RKO (cell line): Measurements from ENCODE around the gene HCFC2.
A peak's percentile ranks its signal among the peaks of the same experiment; 100 is the strongest.
"Not testable (repeated sequence)": the region's sequence is repeated elsewhere in the genome, so short reads cannot be mapped to it uniquely, and the experiment has no call there.

Experiments used
- DNase-seq: peaks from one replicate; pipeline ENCODE4 v3.0.0-alpha.2; 2016; ENCODE audit warnings: low spot score

Gene HCFC2

GRCh38 chr12:104064031-104064841 lies at the start of gene HCFC2:
Gene HCFC2, plus strand, starts transcription at chr12:104064531. Its CDS starts 30 bp downstream, at chr12:104064561.
- DNase-seq, result peak; percentile 90

- DNase-seq, result not testable (repeated sequence)
These were observed 42.5 kb upstream of the HCFC2 start for GRCh38 chr12:104021862-104022261.

DNA sequence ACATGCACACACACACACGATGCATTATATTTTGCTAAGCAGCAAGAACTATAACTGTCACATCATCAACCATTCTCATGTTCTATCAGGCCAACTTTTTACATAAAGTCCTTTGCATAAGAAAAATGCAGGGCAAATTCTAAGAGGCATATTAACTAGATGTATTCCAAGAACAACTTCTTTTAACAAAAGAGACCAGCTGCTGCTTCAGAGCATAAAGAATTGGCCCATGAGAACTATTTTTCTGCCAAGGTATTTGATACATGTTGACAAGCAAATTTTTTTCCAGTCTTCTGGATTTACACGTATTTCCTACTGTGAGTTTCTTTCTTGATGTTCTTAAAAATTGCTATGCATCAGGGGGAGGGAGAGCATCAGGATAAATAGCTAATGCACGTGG lies 41.5 kb upstream of the HCFC2 start:
- no peak for DNase-seq

DNA sequence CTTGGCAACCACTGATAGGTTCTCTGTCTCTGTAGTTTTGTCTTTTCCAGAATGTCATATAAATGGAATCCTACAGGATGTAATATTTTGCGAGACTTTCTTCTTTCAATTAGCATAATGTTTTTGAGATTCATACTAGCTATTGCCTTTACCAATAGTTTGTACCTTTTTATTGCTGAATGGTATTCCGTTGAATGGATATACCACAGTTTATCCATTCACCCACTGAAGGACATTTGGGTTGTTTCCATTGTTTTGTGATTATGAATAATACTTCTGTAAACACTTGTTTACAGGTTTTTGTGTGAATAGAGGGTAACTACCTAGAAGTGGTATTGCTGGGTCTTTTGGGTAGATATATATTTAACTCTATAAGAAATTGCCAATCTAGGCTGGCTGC lies 40.6 kb upstream of the HCFC2 start:
- no peak for DNase-seq

DNA sequence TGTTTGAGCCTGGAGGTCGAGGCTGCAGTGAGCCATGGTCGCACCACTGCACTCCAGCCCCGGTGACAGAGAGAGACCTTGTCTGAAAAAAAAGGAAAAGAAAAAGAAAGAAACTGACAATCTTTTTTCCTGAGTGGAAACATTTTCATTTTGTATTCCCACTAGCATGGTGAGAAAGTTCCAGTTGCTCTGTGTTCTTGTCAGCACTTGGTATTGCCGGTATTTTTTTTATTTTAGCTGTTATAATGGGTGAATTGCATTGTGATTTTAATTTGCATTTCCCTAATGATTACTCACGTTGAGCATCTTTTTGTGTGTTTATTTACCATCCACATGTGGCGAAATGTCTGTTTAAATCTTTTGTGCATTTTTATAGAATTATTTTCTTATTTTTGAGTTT lies 40.0 kb upstream of the HCFC2 start:
- DNase-seq, result no peak

- no peak for DNase-seq
These were observed 38.6 kb upstream of the HCFC2 start for GRCh38 chr12:104025771-104026170.

DNA sequence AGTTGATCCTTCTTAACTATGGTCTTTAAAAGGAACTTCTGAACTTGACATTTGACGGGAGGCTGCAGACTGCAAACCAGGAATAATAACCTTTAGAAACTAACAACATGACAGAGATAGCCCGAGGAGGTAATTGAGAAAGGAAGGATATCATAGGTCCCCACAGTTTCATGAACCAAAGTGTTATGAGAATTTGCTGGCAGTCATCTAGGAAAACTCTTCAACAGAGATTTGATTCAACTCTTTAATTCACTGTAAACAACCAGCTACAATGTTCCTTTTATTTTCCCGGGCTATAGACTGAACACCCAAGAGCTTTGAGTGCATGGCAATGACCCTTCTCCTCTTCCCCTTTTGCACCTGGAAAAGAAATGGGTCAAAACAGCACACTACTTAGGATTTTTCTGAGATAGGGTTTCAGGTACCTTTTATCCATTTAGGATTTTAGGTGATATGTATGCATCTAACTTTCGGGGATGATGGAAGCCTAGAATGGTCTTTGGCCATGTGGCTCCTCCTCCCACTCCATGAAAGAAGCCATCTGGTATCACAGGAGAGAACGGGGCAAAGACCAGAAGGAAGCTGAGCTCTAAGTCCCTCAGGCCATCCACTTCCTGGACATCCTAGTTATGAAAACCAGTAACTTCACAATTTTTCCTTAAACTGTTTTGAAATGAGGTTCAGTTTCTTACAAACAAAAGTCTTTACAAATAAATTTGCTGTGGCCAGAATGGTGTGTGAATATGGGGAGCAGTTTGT lies 37.3 kb upstream of the HCFC2 start:
- DNase-seq, result no peak

DNA sequence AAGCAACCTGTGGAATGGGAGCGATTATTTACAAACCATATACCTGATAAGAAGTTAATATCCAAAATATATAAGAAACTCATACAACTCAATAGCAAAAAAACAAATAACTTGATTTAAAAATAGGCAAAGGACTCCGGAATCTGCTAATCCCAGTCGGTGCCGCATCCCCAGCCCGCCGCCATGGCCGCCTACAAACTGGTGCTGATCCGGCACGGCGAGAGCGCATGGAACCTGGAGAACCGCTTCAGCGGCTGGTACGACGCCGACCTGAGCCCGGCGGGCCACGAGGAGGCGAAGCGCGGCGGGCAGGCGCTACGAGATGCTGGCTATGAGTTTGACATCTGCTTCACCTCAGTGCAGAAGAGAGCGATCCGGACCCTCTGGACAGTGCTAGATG lies 33.7 kb upstream of the HCFC2 start:
- DNase-seq, result not testable (repeated sequence)

- not testable (repeated sequence) for DNase-seq
These were observed 28.2 kb upstream of the HCFC2 start for GRCh38 chr12:104036143-104036542.

DNA sequence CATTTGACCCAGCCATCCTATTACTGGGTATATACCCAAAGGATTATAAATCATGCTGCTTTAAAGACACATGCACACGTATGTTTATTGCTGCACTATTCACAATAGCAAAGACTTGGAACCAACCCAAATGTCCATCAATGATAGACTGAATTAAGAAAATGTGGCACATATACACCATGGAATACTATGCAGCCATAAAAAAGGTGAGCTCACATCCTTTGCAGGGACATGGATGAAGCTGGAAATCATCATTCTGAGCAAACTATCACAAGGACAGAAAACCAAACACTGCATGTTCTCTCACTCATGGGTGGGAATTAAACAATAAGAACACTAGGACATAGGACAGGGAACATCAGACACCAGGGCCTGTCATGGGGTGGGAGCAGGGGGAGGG lies 24.6 kb upstream of the HCFC2 start:
- DNase-seq, result not testable (repeated sequence)

DNA sequence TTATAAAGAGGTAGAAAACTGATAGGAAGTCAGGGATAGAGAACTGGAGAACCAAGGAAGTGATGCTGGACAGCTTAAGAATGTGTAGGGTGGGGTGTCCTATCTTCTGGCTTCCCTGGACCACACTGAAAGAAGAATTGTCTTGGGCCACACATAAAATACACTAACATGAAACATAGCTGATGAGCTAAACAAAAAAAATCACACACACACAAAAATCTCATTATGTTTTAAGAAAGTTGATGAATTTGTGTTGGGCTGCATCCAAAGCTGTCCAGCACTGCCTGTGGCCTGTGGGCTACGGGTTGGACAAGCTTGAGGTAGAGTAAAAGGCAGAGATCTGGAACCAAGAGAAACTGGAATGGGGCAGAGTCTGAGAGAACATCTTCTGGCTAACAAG lies 21.8 kb upstream of the HCFC2 start:
- no peak for DNase-seq

DNA sequence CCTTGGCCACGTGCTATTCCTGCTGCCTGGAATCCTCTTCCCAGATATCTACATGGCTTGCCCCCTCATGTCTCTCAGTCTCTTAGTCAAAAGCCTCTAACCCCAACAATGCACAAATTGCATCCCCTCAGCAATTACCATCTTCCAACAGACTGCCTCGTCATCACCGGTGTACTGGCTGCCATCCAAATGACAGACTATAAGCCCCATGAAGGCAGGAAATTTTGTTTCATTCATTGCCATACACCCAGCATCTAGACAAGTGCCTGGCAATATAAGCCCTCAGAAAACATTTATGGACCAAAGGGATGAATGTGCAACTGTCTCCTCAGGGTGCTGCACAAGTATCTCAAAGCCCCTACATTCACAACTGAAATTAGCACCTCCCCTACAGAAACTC lies 20.2 kb upstream of the HCFC2 start:
- DNase-seq, result no peak

GRCh38 chr12:104046306-104046705 lies 18.0 kb upstream of the HCFC2 start:
- DNase-seq, result no peak

DNA sequence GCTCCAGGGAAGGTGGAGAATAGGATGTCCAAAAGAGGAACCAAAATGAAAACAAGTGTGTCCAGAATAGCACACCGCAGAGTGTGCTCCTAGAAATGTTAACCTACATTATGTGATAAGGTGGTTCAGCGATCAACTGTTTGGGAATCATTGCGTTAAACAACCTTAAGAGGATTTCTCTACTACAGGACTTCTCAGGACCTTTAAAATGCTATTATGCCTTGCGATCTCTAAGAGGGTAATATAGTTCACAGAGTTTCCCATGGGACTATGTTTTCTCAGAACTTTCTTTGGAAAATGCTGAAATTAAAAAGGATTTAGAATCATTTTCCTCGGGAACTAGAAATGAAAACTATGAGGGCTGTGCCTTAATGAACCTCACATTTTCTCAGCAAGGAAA lies 16.2 kb upstream of the HCFC2 start:
- no peak for DNase-seq

DNA sequence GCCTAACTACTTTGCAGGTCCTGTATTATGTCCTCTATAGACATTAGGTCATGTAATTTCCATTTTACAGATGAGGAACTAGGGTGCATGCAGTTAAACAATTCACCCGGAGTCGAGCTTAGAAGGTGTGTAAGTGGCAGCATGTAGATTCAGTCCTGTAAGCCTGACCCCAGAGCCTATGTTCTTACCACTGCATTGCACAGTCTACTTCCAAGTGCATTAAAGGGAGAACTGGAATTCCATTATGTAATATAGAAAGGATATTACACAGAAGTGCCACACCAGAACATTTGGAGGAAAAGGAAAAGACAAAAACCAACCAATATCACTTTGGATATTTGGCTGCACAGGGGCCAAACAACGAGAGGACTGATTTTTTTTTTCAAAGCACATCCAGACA lies 15.5 kb upstream of the HCFC2 start:
- DNase-seq, result no peak

GRCh38 chr12:104049278-104049902 lies 14.9 kb upstream of the HCFC2 start:
- no peak for DNase-seq

DNA sequence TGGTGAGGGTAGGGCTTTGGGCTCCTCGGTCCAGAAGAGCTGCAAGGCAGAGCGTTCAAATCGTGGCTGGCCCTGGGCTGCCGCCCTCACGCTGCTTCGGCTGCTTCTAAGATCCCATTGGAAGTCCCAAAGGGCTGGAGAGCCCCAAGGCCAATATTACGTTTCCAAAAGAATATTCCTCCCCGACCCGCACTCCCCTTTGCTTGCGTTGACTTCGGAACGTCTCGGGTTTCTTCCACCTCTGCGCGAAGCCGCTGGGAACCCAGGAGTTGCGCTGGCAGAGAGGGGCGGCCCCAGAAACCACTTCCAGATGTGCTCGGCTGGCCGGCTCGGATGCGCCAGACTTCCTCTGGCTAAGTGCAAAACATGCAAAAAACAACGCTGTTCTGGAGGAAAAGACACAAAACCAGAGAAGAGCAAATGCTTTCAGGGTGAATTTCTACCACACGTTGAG lies 14.4 kb upstream of the HCFC2 start, which contains the start of gene GLT8D2:
GLT8D2 (minus strand) TSS at position 285 of the 454 bp plus-strand sequence. CDS start 30,539 bp downstream, outside the sequence.
- DNase-seq, result no peak

DNA sequence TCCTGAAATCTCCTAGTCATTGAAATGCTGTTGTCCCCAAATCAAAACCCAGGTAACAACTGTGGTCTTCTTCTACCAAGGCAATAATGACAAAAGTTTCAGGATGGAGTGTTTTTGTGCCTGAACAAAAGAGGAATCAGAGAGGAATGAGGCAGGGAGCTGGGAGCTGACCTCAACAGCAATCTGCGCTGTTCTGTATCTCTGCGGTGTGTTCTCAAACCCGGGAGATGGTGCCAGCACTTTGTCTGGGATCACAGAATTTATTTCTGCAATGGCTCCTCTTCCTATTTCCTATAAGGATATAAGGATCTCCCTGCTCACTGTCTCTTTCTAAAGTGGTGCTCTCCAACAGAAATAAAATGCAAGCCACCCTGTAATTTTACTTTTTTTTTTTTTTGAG lies 13.9 kb upstream of the HCFC2 start:
- no peak for DNase-seq

- no peak for DNase-seq
These were observed 9.5 kb upstream of the HCFC2 start for GRCh38 chr12:104054681-104055346.

- DNase-seq, result no peak
These were observed 8.5 kb upstream of the HCFC2 start for GRCh38 chr12:104055686-104056388.

DNA sequence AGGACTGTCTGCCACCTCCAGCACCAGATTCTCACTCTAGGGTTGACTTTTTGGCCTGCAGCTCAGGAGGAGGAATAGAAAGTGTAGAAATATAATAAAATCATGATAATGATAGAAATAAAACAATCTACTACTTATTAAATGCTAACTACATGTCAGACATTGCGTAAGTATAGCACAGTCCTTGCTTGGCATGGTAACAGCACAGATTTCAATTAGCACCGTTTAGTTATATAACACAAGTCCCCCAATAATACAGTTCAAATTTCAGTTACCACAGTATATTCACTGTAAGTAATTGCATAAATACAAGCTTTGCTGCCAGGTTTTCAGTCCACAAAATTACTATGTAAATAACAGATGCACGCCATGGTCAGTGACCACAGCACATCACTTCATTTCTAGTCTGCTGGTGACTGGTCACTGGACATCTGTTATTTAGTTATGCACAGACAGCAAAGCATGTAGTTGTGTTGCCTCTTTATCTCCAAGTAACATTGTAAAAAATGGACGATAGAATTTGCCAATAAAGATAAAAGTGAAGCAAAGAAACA lies 7.8 kb upstream of the HCFC2 start:
- DNase-seq, result no peak
